Measurements from ENCODE around the gene UGT1A6.

Gene UGT1A6

GRCh38 chr2:233803994-233804393 is 111.3 kb downstream of the UGT1A6 start:
- Histone ChIP-seq H3K36me3 (replicated peaks; ENCODE audit: insufficient read depth, low read length) (no peaks in the 10 kb centered on the region), H3K27ac (ENCODE audit: low read length) (no peak overlapping the region), H3K4me2 (ENCODE audit: low read depth, low read length) (no peak overlapping the region), H3K4me3 (ENCODE audit: low read length) (no peak overlapping the region), H3K27me3 (replicated peaks; ENCODE audit: insufficient read depth, low read length) (no peaks in the 10 kb centered on the region), H3F3A (ENCODE audit: insufficient read depth, low read length) (no peaks in the 10 kb centered on the region), H2AFZ (ENCODE audit: low read length) (no peak overlapping the region), H3K79me2 (ENCODE audit: low read length) (no peaks in the 10 kb centered on the region), H3K9me2 (replicated peaks; ENCODE audit: insufficient read depth, low read length) (no peaks in the 10 kb centered on the region), H3K9ac (ENCODE audit: low read length) (no peak overlapping the region), H3K9me3 (replicated peaks; ENCODE audit: insufficient read depth, low read length) (no peaks in the 10 kb centered on the region), H3K4me1 (ENCODE audit: low read length) (peaks cover 11% of the 10 kb centered on the region), H4K20me1 (ENCODE audit: insufficient read depth, low read length) (no peaks in the 10 kb centered on the region)
- no peak for DNase-seq
- TF ChIP-seq CTCF (IDR thresholded peaks at IDR 0.05; ENCODE audit: low read length): no peak
- no peak for TF ChIP-seq EZH2 (optimal IDR thresholded peaks at IDR 0.05; ENCODE audit: low read depth, low read length)
- TF ChIP-seq EZH2phosphoT487 (IDR thresholded peaks at IDR 0.05; ENCODE audit: low read length): no peak

DNA sequence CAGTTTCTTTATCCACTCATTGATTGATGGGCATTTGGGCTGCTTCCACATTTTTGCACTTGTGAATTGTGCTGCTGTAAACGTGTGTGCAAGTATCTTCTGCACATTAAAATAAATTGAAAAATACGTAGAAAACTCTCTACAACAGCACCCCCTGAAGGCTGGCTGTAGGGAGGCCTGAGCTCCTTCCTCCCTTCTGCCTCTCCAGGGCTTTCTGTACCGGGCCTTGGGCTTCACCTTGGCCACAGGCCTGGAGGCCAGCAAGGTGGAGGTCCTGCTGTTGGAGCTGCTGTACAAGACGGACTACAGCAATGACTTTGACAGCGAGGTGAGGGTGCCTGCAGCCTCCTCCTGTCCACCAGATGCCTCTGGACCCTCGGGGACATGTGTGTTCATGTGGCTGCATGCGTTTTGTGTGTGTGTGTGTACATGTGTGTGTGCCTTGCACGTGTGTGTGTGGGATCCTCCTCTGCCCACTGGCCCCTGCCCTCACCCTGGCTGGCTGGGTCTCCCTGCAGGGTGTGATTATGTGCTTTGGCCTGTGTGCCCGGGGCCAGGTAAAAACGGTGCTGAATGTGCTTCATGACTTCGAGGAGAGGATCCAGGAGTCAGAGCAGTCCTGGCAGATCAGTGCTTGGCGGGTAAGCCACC is 114.7 kb downstream of the UGT1A6 start:
- Histone ChIP-seq H3K4me2 (ENCODE audit: low read depth, low read length) (no peak overlapping the region), H3K9me2 (replicated peaks; ENCODE audit: insufficient read depth, low read length) (no peaks in the 10 kb centered on the region), H3K36me3 (replicated peaks; ENCODE audit: insufficient read depth, low read length) (no peaks in the 10 kb centered on the region), H3F3A (ENCODE audit: insufficient read depth, low read length) (no peaks in the 10 kb centered on the region), H3K27me3 (replicated peaks; ENCODE audit: insufficient read depth, low read length) (no peaks in the 10 kb centered on the region), H3K9ac (ENCODE audit: low read length) (no peak overlapping the region), H4K20me1 (ENCODE audit: insufficient read depth, low read length) (no peaks in the 10 kb centered on the region), H3K27ac (ENCODE audit: low read length) (no peak overlapping the region), H3K4me1 (ENCODE audit: low read length) (no peaks in the 10 kb centered on the region), H2AFZ (ENCODE audit: low read length) (no peak overlapping the region), H3K79me2 (ENCODE audit: low read length) (no peaks in the 10 kb centered on the region), H3K4me3 (ENCODE audit: low read length) (no peak overlapping the region), H3K9me3 (replicated peaks; ENCODE audit: insufficient read depth, low read length) (no peaks in the 10 kb centered on the region)
- TF ChIP-seq EZH2 (optimal IDR thresholded peaks at IDR 0.05; ENCODE audit: low read depth, low read length) (no peak), CTCF (IDR thresholded peaks at IDR 0.05; ENCODE audit: low read length) (no peak), EZH2phosphoT487 (IDR thresholded peaks at IDR 0.05; ENCODE audit: low read length) (no peak)
- no peak for DNase-seq

DNA sequence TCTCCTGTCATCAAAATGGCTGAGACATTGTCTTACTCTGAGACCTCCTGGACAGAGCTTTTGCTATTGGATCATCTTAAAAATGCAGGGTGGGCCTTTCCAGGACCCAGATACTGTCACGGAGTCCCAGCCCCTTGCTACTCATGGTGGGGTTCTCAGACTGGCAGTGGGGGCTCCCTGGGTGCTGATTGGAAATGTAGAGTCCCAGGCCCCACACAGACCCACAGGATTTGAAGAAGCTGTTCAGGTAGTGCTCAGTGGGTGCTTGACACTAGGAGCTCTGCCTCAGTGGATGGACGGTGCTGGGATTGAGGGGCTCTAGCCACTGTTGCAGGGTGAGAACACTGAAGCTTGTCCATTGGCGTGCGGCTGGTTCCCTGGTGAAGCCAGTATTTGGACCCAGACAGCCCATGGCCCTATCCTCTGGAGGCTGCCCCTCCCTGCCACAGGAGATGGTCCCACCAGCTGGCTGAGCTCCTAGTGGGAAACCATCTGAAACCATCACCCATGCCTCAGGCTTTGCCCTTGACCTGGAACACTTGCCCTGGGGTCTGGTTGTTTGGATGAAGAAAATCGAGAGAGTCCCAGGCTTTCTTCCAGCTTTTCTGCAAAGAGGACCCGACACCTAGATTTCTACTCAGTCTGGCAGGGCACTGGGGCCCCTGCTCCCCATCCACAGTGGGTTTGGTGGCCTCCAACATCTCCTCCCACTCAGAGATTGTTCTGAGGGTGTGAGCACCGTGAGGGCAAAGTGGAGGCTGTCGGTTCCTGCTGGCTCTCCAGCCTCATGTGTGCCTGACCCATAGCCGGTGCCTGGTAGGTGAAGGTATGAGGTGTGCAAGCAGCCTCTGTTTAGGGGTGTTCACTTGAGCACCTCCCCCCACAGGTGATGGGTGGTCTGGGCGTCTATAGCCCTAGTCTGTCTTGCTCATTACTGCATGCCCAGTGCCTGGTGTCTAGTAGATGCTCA is 115.6 kb downstream of the UGT1A6 start:
- Histone ChIP-seq H3K4me3 (ENCODE audit: low read length) (no peak overlapping the region), H3K9ac (ENCODE audit: low read length) (no peak overlapping the region), H2AFZ (ENCODE audit: low read length) (no peak overlapping the region), H3K27me3 (replicated peaks; ENCODE audit: insufficient read depth, low read length) (no peaks in the 10 kb centered on the region), H3K79me2 (ENCODE audit: low read length) (no peaks in the 10 kb centered on the region), H3K9me2 (replicated peaks; ENCODE audit: insufficient read depth, low read length) (no peaks in the 10 kb centered on the region), H3K36me3 (replicated peaks; ENCODE audit: insufficient read depth, low read length) (no peaks in the 10 kb centered on the region), H3K27ac (ENCODE audit: low read length) (no peak overlapping the region), H3K4me2 (ENCODE audit: low read depth, low read length) (no peak overlapping the region), H3K9me3 (replicated peaks; ENCODE audit: insufficient read depth, low read length) (no peaks in the 10 kb centered on the region), H3K4me1 (ENCODE audit: low read length) (no peaks in the 10 kb centered on the region), H4K20me1 (ENCODE audit: insufficient read depth, low read length) (no peaks in the 10 kb centered on the region), H3F3A (ENCODE audit: insufficient read depth, low read length) (no peaks in the 10 kb centered on the region)
- DNase-seq: no peak
- no peak for TF ChIP-seq EZH2 (optimal IDR thresholded peaks at IDR 0.05; ENCODE audit: low read depth, low read length)
- TF ChIP-seq EZH2phosphoT487 (IDR thresholded peaks at IDR 0.05; ENCODE audit: low read length): no peak
- no peak for TF ChIP-seq CTCF (IDR thresholded peaks at IDR 0.05; ENCODE audit: low read length)

Data from MM.1S (cell line).